Ecto neural progenitor cell (in vitro differentiated cells): Measurements from ENCODE around the gene COL18A1.

ENCODE experiments used
- DNase-seq: peaks from one replicate; pipeline ENCODE4 v3.0.0-alpha.2; 2018; ENCODE audit warnings: low spot score

COL18A1 gene

DNA sequence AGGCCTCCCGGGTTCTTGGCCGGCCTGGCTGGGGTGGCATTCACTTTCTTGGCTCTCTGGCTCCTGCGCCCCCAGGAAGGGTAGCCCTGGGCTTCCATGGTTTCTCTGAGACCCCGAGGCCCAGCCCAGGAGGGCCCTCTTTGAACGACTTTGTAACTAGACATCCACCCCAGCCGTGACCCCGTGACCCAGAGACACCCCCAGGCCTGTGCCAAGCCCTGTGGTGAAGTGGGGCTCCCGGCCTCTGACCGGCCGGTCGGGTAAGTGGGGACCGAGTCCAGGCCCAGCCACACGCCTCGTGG is 64.0 kb downstream of the COL18A1 start:
- DNase-seq, result no peak

GRCh38 chr21:45469273-45470086 is 64.5 kb downstream of the COL18A1 start:
- DNase-seq, result peak; percentile 79

GRCh38 chr21:45470087-45470515 is 65.1 kb downstream of the COL18A1 start:
- no peak for DNase-seq

GRCh38 chr21:45470773-45471524 is 66.0 kb downstream of the COL18A1 start:
- no peak for DNase-seq

- no peak for DNase-seq
These were observed 66.7 kb downstream of the COL18A1 start for GRCh38 chr21:45471525-45472221.

DNA sequence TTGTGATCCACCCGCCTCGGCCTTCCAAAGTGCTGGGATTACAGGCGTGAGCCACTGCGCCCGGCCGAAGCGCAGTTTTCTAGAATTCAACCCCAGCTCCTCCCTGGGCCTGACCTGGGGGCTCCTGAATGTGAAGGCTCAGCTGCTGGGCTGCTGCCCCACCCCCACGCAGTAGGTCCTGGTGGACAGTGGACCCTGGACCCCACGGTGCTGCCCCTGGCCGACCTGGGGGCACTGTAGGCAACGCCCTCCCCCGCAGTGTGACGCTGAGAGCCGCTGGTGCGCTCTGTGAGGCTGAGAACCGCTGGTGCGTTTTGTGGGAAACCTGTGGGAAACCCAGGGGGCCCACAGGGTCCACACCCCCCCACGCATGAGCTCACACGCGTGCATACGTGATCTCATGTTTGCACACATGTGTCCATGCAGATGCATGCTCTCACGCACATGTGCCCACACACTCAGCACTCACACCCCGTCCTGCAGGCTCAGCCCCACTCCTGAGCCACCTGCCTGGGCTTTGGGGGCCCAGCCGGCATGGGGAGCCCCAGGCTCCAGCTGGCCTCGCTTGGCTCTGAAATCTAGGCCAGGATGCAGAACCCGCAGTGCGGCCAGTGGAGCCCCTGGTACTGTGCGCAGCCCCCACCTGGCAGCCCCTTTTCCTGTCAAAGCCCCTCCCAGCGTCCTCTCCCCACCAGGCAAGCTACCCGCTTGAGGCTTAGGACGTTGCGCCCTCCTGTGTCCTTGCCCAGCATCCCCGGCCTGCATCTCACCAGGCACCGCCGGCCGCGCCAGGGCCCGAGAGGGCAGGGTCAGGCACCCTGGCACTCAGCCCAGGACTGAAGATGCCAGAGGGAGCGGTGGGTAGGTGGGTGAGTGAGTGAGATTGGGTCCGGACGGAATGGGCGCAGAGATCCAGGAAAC is 67.7 kb downstream of the COL18A1 start:
- no peak for DNase-seq

GRCh38 chr21:45473496-45474322 is 68.7 kb downstream of the COL18A1 start:
- DNase-seq, result no peak

DNA sequence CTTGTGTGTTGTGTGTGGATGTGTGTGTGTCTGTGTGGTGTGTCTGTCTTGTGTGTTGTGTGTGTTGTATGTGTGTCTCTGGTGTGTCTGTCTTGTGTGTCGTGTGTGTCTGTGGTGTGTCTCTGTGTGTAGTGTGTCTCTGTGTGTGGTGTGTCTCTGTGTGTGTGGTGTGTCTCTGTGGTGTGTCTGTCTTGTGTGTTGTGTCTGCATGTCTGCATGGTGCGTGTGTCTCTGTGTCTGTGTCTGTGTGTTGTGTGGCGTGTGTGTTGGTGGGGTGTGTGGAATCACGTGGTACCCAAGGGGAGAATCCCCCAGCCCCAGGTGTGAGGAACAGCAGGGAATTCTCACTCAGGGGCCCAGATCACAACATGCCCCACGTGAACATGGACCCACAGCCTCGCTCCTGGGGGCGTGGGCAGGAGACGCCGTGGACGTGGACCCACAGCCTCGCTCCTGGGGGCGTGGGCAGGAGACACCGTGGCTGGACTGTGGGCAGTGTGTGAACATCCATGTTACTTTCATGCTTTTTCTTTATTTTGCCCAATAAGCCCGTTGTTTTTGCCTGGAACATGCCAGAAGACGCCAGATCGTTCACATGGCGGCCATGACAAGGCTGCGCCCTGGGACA is 69.5 kb downstream of the COL18A1 start:
- no peak for DNase-seq

DNA sequence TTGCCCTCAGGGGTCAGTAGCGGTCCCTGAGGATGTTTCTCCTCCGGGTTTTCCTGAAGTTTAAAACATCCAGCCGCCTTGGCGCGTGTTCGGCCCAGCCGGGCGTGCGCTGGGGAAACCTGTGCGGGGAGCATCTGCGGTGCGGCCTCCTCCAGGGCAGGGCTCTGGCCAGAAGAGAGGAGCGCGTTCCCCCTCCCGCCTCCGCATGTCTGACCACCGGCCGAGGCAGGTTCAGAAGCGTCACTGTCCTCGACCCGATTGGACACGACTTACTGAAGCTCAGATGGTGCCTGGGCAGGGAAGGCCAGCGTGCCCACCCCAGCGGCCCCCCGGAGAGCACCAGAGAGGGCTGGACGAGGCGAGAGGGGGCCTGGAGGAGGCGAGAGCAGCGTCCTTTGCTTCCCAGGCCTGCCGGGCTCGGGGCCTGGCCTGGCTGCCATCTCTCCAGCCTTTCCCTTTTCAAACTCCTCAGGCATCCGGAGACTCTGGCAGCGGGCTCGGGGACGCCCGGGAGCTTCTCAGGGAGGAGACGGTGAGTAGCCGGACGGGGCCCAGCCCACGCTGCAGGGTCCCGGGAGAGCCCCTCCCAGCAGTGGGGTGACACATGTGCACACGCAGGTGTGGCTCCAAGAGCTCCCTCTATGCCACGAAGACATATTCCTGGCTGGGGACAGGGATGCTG is 70.2 kb downstream of the COL18A1 start:
- no peak for DNase-seq

DNA sequence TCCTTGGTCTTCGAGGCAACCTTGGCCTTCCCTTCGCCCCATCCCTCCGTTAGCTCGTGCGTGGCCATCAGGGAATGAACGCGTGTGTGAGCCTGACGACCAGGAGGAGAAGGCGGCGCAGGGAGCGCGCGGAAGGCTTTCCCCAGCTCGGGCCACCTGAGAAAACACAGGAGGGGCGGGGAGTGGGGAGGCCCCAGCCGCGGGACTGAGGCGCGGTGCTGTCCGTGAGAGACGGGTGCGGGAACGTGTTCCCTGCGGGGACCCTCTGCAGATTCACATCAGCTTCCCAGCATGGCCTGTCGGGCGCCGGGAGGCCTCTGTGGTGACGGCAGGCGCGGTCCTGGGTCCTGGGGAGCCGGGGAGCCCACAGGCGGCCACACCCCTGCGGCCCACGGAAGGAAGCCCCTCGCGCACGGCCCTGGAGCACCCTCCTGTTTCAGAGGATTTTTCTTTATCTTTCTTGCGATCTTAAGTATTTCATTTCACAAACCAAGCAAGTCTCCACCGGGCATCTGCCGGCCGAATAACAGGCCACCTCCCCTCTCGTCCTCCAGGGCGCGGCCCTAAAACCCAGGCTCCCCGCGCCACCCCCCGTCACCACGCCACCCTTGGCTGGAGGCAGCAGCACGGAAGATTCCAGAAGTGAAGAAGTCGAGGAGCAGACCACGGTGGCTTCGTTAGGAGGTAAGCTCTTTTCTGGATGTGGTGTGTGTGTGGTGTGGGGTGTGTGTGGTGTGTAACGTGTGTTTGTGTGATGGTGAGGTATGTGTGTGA is 71.0 kb downstream of the COL18A1 start:
- DNase-seq, result no peak

DNA sequence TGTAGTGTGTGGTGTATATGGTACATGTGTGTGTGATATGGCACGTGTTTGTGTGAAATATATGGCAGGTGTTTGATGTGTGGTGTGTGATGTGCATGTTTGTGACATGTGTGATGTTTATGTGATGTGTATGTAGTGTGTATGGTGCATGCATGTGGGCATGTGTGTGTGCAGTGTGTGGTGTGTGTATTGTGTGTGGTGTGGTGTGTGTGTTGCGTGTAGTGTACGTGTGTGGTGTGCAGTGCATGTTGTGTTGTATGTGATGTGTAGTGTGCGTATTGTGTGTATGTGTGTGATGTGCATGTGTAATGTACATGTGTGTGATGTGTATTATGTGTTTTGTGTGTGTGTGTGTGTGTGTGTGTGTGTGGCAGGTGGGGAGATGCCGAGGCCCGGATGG is 71.6 kb downstream of the COL18A1 start:
- DNase-seq, result no peak

DNA sequence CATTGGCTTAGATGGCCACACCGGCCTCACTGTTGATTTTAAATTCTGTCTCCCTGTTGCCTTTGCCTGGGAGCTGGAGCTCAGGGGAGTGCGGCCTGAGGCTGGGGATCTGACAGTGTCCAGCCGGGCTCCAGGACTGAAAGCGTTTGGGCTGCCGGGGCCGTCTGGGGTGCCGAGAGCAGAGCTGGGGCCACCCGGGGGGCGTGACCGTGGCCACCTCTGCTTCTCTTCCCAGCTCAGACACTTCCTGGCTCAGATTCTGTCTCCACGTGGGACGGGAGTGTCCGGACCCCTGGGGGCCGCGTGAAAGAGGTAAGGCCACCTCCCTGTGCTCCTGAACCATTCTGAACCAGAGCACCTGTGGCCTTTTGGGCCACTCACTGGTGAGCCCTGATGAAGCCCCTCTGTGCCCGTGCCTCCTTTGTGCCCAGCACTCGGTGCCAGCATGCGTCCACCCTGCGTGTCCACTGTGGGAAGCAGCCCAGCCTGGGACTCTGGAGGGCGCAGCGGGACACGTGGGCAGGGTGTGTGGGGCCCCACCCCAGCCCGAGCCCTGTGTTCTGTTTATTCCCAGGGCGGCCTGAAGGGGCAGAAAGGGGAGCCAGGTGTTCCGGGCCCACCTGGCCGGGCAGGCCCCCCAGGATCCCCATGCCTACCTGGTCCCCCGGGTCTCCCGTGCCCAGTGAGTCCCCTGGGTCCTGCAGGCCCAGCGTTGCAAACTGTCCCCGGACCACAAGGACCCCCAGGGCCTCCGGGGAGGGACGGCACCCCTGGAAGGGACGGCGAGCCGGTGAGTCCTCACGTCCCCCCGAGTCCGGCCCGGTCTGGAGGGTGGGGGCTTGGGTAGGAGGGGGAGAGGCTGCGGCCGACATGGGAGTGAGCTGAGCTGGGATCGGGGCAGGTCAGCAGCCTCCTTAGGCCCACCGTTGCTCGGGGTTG is 72.5 kb downstream of the COL18A1 start:
- no peak for DNase-seq

DNA sequence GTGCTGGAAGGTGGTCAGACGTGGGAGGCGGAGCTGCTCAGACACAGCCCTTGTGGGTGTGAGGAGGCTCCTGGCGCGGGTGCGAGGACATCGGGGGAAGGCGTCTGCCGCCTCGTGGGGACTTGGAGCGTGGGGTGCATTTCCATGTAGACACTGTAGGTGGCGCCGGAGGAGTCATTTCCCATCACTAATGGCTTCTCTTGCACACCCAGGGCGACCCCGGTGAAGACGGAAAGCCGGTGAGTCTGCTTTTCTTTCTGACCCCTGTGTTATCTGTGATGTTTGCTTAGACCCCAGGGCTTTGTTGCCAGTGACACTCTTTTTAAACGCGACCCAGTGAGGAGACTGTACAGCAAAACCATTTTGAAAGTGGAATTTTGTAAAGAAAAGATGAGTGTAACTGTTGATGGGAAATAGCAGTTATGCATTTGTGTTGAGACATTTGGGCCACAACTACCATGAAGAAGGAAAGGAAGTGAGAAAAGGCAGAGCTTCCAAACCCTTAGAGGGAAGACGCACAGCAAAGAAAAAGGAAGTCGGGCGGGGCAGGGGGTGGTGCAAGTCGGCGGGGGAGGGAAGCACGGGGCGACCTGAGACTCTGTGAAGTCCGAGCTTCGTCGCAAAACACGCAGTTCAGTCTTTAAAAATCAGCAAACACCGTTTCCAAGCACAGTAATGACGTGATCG is 73.3 kb downstream of the COL18A1 start:
- peak; percentile 84 for DNase-seq

DNA sequence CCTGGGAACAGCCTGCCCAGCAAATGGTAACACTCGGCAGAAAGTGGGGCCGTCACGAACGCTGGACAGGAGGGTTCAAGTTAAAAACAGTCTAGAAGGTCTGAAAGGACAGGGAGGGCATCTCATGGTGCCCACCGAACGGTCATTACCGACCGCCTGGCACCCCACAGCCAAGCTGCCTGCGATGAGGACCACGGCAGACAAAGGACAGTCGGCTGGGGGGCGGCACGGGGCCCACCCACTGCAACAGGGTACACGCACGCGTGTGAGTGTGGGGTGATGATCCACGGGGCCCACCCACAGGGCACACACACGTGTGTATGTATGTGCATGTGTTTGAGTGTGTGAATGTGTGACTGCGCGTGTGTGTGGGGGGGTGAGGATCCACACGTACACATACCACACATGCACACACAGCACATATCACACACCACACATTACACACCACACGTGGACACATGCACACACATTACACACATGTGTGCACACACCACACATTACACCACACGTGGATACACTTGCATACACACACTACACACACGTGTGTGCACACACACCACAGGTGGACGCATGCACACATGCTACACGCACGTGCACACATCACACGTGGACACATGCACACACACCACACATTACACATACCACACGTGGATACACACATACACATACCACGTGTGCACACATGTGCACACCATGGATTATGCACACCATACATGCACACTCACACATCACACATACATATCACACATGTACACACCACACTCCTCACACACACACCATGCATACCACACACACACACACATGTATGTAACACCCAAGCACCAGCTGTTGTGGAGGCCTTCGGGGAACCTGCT is 74.1 kb downstream of the COL18A1 start:
- DNase-seq, result no peak

GRCh38 chr21:45479691-45480675 is 75.0 kb downstream of the COL18A1 start:
- DNase-seq, result no peak
